SK-N-MC (cell line): Measurements from ENCODE around the gene ZNHIT1.

Experiments
- EZH2 ChIP-seq: fragments of 200-600 bp; sonication (generic); IDR thresholded peaks from one replicate; pipeline ENCODE4 v1.6.1; 2017; ENCODE audit warnings: antibody characterized with exemption
- POLR2AphosphoS5 ChIP-seq: IDR thresholded peaks from 2 replicates; pipeline ENCODE4 v1.6.1; 2012; ENCODE audit warnings: mild to moderate bottlenecking, low read depth, low read length, borderline replicate concordance

DNA sequence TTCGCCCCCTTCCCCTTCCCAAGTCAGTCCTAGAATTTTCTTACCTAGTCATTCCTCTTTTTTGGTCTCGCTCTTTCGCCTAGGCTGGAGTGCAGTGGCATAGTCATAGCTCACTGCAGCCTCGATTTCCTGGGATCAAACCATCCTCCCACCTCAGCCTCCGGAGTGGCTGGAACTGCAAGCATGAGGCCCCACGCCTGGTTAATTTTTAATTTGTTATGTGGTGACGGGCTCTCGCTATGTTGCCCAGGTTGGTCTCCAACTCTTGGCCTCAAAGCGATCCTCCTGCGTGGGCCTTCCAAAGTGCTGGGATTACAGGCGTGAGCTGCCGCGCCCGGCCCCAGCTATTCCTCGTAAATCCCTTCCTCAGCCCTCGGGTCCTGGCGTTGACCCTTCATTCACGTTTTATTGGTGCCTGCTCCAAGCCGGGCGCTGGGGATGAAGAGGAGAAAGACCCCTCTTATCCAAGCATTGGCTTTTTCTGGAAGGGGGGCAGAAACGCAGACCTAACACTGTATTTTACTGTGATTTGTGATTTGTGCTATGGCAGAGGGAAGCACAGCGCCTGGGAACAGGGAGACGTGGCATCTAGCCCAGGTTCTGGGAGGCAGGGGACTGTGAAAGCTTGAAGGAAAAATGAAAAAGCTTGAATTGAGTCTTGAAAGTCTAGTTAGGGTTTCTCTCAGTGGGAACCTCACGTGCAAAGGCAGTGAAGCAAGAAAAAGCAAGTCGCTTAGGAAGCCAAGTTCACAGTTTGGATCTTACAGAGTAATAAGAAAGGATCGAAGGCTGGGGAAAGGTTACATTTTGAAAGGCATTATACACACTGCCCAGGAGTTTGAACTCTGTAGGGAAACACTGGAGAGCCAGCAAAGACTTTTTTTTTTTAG lies 516 bp downstream of the ZNHIT1 start:
- TF ChIP-seq POLR2AphosphoS5 (no peak), EZH2 (no peak)
